OCI-LY3 (cell line): Measurements from ENCODE around the gene ANKRD55.

Experiments used
- CTCF ChIP-seq: fragments of 200-600, 300-600 bp; sonication (generic); IDR thresholded peaks from 2 replicates; pipeline ENCODE4 v1.5.1; 2014; ENCODE audit warnings: antibody characterized with exemption, low read length, low read depth
- EZH2phosphoT487 ChIP-seq: fragments of 200-600 bp; shearing (Covaris generic); IDR thresholded peaks from 2 replicates; pipeline ENCODE4 v1.6.1; 2018; ENCODE audit warnings: antibody characterized with exemption, mixed run types, low read depth

GRCh38 chr5:56093970-56094369 is 139.2 kb downstream of the ANKRD55 start:
- no peak for TF ChIP-seq CTCF
- TF ChIP-seq EZH2phosphoT487, result no peak
